Measurements from ENCODE around the gene CCR3. TPM values are rescaled to one million over a fixed set of nuclear protein-coding genes. Genes with fewer than 3 reads are reported as not detected.

Gene CCR3
- total RNA-seq, 6 donors from 2014 or later, result 0.13 TPM; not detected in 5

GRCh38 chr3:46281551-46281950 is 39.3 kb downstream of the CCR3 start:
- ATAC-seq (ENCODE audit: low FRiP score in 2 of 2) (no peak), DNase-seq (no peak)
- Histone ChIP-seq H3K4me3 (no peak overlapping the region), H3K9me3 (peaks cover 0 to 9% (median 5%) of the 10 kb centered on the region in 4 donors), H3K27ac (no peak overlapping the region), H3K27me3 (no peaks in the 10 kb centered on the region), H3K36me3 (no peaks in the 10 kb centered on the region), H3K4me1 (peaks cover 0 to 14% (median 6%) of the 10 kb centered on the region in 4 donors)
- 71 to 95% methylated on average over 1 of the region's 1 CpG for WGBS, 2 donors
- TF ChIP-seq CTCF (IDR thresholded peaks at IDR 0.05), result no peak
- no peak for TF ChIP-seq POLR2A (IDR thresholded peaks at IDR 0.05)
- no peak for TF ChIP-seq EP300 (IDR thresholded peaks at IDR 0.05)
- peak in 1 of 2 donors; percentile 42 for TF ChIP-seq POLR2AphosphoS5 (IDR thresholded peaks at IDR 0.05)

- TF ChIP-seq POLR2AphosphoS5 (IDR thresholded peaks at IDR 0.05), result no peak
- TF ChIP-seq CTCF (IDR thresholded peaks at IDR 0.05), result no peak
- no peak for TF ChIP-seq POLR2A (IDR thresholded peaks at IDR 0.05)
- TF ChIP-seq EP300 (IDR thresholded peaks at IDR 0.05), result no peak
- peaks cover 0 to 11% (median 5%) of the 10 kb centered on the region in 4 donors for H3K4me1 ChIP-seq
- WGBS, 2 donors, result 72 to 89% methylated on average over 4 of the region's 4 CpGs
- no peak for ATAC-seq (ENCODE audit: low FRiP score in 2 of 2)
- H3K9me3 ChIP-seq, result peaks cover 0 to 9% (median 5%) of the 10 kb centered on the region in 4 donors
- no peaks in the 10 kb centered on the region for H3K36me3 ChIP-seq
- H3K27ac ChIP-seq, result no peak overlapping the region
- H3K4me3 ChIP-seq, result no peak overlapping the region
- no peak for DNase-seq
- no peaks in the 10 kb centered on the region for H3K27me3 ChIP-seq
Measured at GRCh38 chr3:46282041-46282440, 39.8 kb downstream of the CCR3 start.

- ATAC-seq (ENCODE audit: low FRiP score in 2 of 2), result no peak
- no peak for TF ChIP-seq CTCF (IDR thresholded peaks at IDR 0.05)
- no peak for TF ChIP-seq POLR2AphosphoS5 (IDR thresholded peaks at IDR 0.05)
- TF ChIP-seq EP300 (IDR thresholded peaks at IDR 0.05), result no peak
- no peak for TF ChIP-seq POLR2A (IDR thresholded peaks at IDR 0.05)
- no peaks in the 10 kb centered on the region for H3K36me3 ChIP-seq
- H3K4me3 ChIP-seq, result no peak overlapping the region
- H3K9me3 ChIP-seq, result peaks cover 0 to 9% (median 5%) of the 10 kb centered on the region in 4 donors
- no peaks in the 10 kb centered on the region for H3K27me3 ChIP-seq
- DNase-seq, result no peak
- peaks cover 0 to 11% (median 5%) of the 10 kb centered on the region in 4 donors for H3K4me1 ChIP-seq
- WGBS, 2 donors, result 88 to 89% methylated on average over 2 of the region's 2 CpGs
- peak overlapping the region in 1 of 4 donors; percentile 30 for H3K27ac ChIP-seq
Measured at GRCh38 chr3:46282696-46283095, 40.4 kb downstream of the CCR3 start.

GRCh38 chr3:46283881-46284450 is 41.7 kb downstream of the CCR3 start:
- 73 to 83% methylated on average over 2 of the region's 2 CpGs for WGBS, 2 donors
- ATAC-seq (ENCODE audit: low FRiP score in 2 of 2), result no peak
- Histone ChIP-seq H3K36me3 (no peaks in the 10 kb centered on the region), H3K27ac (peak overlapping the region in 1 of 4 donors; percentile 2), H3K4me3 (no peak overlapping the region), H3K9me3 (peaks cover 0 to 8% (median 3%) of the 10 kb centered on the region in 4 donors), H3K4me1 (peaks cover 0 to 11% (median 5%) of the 10 kb centered on the region in 4 donors), H3K27me3 (no peaks in the 10 kb centered on the region)
- DNase-seq, result no peak
- no peak for TF ChIP-seq POLR2AphosphoS5 (IDR thresholded peaks at IDR 0.05)
- TF ChIP-seq EP300 (IDR thresholded peaks at IDR 0.05), result no peak
- no peak for TF ChIP-seq CTCF (IDR thresholded peaks at IDR 0.05)
- no peak for TF ChIP-seq POLR2A (IDR thresholded peaks at IDR 0.05)
